ENCODE measurements around the gene TANK. TPM values are rescaled to one million over a fixed set of nuclear protein-coding genes. Genes with fewer than 3 reads are reported as not detected.

The TANK gene
- total and polyA plus RNA-seq, 2 of the 13 experiments (the other 11 are each of a cell fraction or from before 2014, with no cell fraction given): 66.9 to 96.1 TPM

DNA sequence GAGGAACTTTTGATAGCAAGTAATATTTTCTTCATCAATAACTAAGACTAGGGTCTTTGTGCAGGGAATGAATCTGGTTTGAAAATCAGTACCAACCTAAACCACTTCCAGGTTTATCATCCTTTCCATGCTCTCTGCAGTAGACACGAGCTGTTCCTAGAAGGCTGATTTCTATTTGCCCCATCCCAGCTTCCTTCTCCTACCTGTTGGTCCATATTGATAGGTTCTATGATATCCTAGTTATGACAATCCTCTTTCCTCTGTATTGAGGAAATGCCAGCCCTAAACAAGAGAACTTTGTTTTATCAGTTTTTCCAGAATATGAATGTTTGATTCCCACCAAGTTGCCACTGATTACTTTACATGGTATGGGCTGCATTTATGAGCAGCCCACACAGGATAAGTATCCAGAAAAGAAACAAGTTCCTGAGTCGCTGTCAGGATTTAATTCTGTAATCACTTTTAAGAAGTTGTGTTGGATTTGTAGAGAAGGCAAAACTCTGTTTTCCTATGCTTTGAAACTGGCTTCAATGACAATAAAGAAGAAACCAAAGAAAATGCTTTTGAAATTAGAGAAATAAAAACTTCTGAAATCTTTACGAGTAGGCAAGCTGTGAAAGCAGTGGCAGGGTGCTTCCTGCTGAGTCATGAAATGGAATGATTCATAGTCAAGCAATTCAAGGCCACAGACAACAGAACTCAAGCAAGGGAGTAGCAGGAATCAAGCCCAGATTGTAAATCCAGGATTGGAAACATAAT is 37.3 kb upstream of the TANK start (continued):
- TF ChIP-seq, protein P1, sequence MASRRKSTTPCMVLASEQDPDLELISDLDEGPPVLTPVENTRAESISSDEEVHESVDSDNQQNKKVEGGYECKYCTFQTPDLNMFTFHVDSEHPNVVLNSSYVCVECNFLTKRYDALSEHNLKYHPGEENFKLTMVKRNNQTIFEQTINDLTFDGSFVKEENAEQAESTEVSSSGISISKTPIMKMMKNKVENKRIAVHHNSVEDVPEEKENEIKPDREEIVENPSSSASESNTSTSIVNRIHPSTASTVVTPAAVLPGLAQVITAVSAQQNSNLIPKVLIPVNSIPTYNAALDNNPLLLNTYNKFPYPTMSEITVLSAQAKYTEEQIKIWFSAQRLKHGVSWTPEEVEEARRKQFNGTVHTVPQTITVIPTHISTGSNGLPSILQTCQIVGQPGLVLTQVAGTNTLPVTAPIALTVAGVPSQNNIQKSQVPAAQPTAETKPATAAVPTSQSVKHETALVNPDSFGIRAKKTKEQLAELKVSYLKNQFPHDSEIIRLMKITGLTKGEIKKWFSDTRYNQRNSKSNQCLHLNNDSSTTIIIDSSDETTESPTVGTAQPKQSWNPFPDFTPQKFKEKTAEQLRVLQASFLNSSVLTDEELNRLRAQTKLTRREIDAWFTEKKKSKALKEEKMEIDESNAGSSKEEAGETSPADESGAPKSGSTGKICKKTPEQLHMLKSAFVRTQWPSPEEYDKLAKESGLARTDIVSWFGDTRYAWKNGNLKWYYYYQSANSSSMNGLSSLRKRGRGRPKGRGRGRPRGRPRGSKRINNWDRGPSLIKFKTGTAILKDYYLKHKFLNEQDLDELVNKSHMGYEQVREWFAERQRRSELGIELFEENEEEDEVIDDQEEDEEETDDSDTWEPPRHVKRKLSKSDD (CRISPR knock-in tag; IDR thresholded peaks at IDR 0.05; ENCODE audit: low read depth): no peak
- no peak for TF ChIP-seq LCORL (IDR thresholded peaks at IDR 0.05)
- no peak for TF ChIP-seq LCORL (CRISPR knock-in tag; IDR thresholded peaks at IDR 0.05)
- no peak for TF ChIP-seq ZNF891 (CRISPR knock-in tag; IDR thresholded peaks at IDR 0.05)
- TF ChIP-seq ZNF784 (CRISPR knock-in tag; IDR thresholded peaks at IDR 0.05; ENCODE audit: borderline replicate concordance): no peak
- no peak for TF ChIP-seq ZNF101 (CRISPR knock-in tag; IDR thresholded peaks at IDR 0.05; ENCODE audit: borderline replicate concordance, low read depth)
- TF ChIP-seq ESRRA (CRISPR knock-in tag; IDR thresholded peaks at IDR 0.05; ENCODE audit: low read depth): no peak
- TF ChIP-seq CBX5 (CRISPR knock-in tag; IDR thresholded peaks at IDR 0.05; ENCODE audit: borderline replicate concordance): no peak
- no peak for TF ChIP-seq HBP1 (CRISPR knock-in tag; IDR thresholded peaks at IDR 0.05; ENCODE audit: low read depth)
- no peak for TF ChIP-seq TOE1 (CRISPR knock-in tag; IDR thresholded peaks at IDR 0.05)
- TF ChIP-seq ZNF530 (CRISPR knock-in tag; IDR thresholded peaks at IDR 0.05; ENCODE audit: low read depth): no peak
- no peak for TF ChIP-seq HNRNPH1 (optimal IDR thresholded peaks at IDR 0.05; ENCODE audit: low read depth, low read length)
- no peak for TF ChIP-seq ZNF383 (CRISPR knock-in tag; IDR thresholded peaks at IDR 0.05; ENCODE audit: borderline replicate concordance)
- TF ChIP-seq ZNF644 (CRISPR knock-in tag; IDR thresholded peaks at IDR 0.05; ENCODE audit: low read depth): peak; percentile 66; the same call in 1 of the 2 replicates
- TF ChIP-seq ZNF331 (CRISPR knock-in tag; IDR thresholded peaks at IDR 0.05): peak; percentile 64
- peak; percentile 92 for TF ChIP-seq JUND (CRISPR knock-in tag; IDR thresholded peaks at IDR 0.05)
- no peak for TF ChIP-seq RELA (CRISPR knock-in tag; IDR thresholded peaks at IDR 0.05)
- TF ChIP-seq, protein P2, sequence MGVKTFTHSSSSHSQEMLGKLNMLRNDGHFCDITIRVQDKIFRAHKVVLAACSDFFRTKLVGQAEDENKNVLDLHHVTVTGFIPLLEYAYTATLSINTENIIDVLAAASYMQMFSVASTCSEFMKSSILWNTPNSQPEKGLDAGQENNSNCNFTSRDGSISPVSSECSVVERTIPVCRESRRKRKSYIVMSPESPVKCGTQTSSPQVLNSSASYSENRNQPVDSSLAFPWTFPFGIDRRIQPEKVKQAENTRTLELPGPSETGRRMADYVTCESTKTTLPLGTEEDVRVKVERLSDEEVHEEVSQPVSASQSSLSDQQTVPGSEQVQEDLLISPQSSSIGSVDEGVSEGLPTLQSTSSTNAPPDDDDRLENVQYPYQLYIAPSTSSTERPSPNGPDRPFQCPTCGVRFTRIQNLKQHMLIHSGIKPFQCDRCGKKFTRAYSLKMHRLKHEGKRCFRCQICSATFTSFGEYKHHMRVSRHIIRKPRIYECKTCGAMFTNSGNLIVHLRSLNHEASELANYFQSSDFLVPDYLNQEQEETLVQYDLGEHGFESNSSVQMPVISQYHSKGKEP (CRISPR knock-in tag; IDR thresholded peaks at IDR 0.05): no peak
- TF ChIP-seq ZNF264 (CRISPR knock-in tag; IDR thresholded peaks at IDR 0.05): no peak
- no peak for TF ChIP-seq RBFOX2 (IDR thresholded peaks at IDR 0.05; ENCODE audit: low read depth, low read length)
- TF ChIP-seq PITX1 (CRISPR knock-in tag; IDR thresholded peaks at IDR 0.05): no peak
- TF ChIP-seq ZNF564 (CRISPR knock-in tag; IDR thresholded peaks at IDR 0.05): no peak
- no peak for TF ChIP-seq FLYWCH1 (CRISPR knock-in tag; IDR thresholded peaks at IDR 0.05)
- no peak for TF ChIP-seq MTA1 (CRISPR knock-in tag; IDR thresholded peaks at IDR 0.05; ENCODE audit: borderline replicate concordance)
- TF ChIP-seq MED13 (CRISPR knock-in tag; IDR thresholded peaks at IDR 0.05): no peak

Data from HepG2 (cell line).